HepG2 (cell line): Measurements from ENCODE around the gene C1S. TPM values are rescaled to one million over a fixed set of nuclear protein-coding genes. Genes with fewer than 3 reads are reported as not detected.

Experiments used
- ATAC-seq: fragments of 200-7000 bp; cut with Tn5 transposase; 3 replicates; pipeline ENCODE4 v1.9.1; 2020; ENCODE audit warnings: mild to moderate bottlenecking, moderate library complexity
- BruUV-seq: library from RNA; stranded (reverse); fragments of 400-500 nt; replicated peaks from 2 replicates; lab custom pipeline; 2021; lab: Mats Ljungman, UMichigan
- CTCF ChIA-PET: fragments of 300-600 bp; formaldehyde crosslinking; extraction: SDS; loops from one replicate; lab custom pipeline; 2021; ENCODE audit warnings: low total read pairs, inconsistent platforms, low intra/inter-chr PET ratio; lab: Yijun Ruan, JAX
- POLR2A ChIA-PET: fragments of 350-600 bp; sonication (Branson Sonifier 250); formaldehyde crosslinking; loops from one replicate; lab custom pipeline; 2020; ENCODE audit warnings: antibody characterized with exemption, inconsistent platforms; lab: Yijun Ruan, JAX
- DNase-seq: peaks from one replicate; pipeline ENCODE4 v3.0.0-alpha.2; 2015; ENCODE audit warnings: low spot score
- FAIRE-seq: peaks from 3 replicates; lab custom pipeline; 2011; peaks lifted over from hg19 to GRCh38; lab: Jason Lieb, UNC
- H2AFZ ChIP-seq: one replicate; pipeline ENCODE4 v1.6.1; 2011; ENCODE audit warnings: low read length, inconsistent platforms
- H3K27ac ChIP-seq: fragments of 300-600 bp; 3 replicates; pipeline ENCODE4 v1.8.0; 2011; ENCODE audit warnings: mixed run types, mild to moderate bottlenecking, mixed read lengths, low read length, inconsistent platforms; ENCODE audit not compliant: insufficient read depth; ENCODE audit errors: extremely low read length
- H3K27me3 ChIP-seq, 2 experiments: fragments of 200-600 bp in 1 of 2; 2 replicates in 1 of 2; 3 replicates in 1 of 2; pipeline versions ENCODE4 v1.6.0 to v1.8.0; 2011; ENCODE audit warnings: low read length in 2 of 2, mild to moderate bottlenecking in 2 of 2, moderate library complexity in 2 of 2, inconsistent platforms in 1 of 2; ENCODE audit not compliant: insufficient read depth in 2 of 2, control insufficient read depth in 1 of 2
- H3K36me3 ChIP-seq, 2 experiments: fragments of 200-600 bp in 1 of 2; replicated peaks in 1 of 2; 2 replicates in 1 of 2; 3 replicates in 1 of 2; pipeline versions ENCODE4 v1.5.1 to v1.8.0; 2011; ENCODE audit warnings: low read length in 2 of 2, inconsistent platforms in 1 of 2; ENCODE audit not compliant: insufficient read depth in 2 of 2, control insufficient read depth in 1 of 2
- H3K4me1 ChIP-seq: 2 replicates; pipeline ENCODE4 v1.5.1; 2012; ENCODE audit warnings: low read length, inconsistent platforms; ENCODE audit not compliant: insufficient read depth
- H3K4me2 ChIP-seq: 2 replicates; pipeline ENCODE4 v1.6.0; 2011; ENCODE audit warnings: low read depth, low read length, inconsistent platforms
- H3K4me3 ChIP-seq, 3 experiments: fragments of 200-600 bp in 1 of 3; sonication (generic), shearing (Covaris generic) in 1 of 3; replicated peaks in 1 of 3; 2 replicates each; pipeline ENCODE4 v1.5.1; 2011 to 2016; ENCODE audit warnings: low read length in 3 of 3, inconsistent platforms in 2 of 3, low read depth in 2 of 3, mild to moderate bottlenecking in 2 of 3, control low read depth in 1 of 3, mixed read lengths in 1 of 3; ENCODE audit not compliant: insufficient read depth in 1 of 3
- H3K79me2 ChIP-seq: one replicate; pipeline ENCODE4 v1.6.1; 2011; ENCODE audit warnings: low read length, inconsistent platforms; ENCODE audit not compliant: insufficient read depth
- H3K9ac ChIP-seq: 2 replicates; pipeline ENCODE4 v1.6.0; 2011; ENCODE audit warnings: mild to moderate bottlenecking, low read depth, low read length, inconsistent platforms; ENCODE audit not compliant: insufficient read depth
- H3K9me3 ChIP-seq: 2 replicates; pipeline ENCODE4 v1.5.1; 2012; ENCODE audit warnings: mild to moderate bottlenecking, low read length
- H4K20me1 ChIP-seq: 2 replicates; pipeline ENCODE4 v1.6.0; 2011; ENCODE audit warnings: inconsistent platforms, mild to moderate bottlenecking, low read length, moderate library complexity; ENCODE audit not compliant: insufficient read depth
- ATF6 ChIP-seq: sonication (generic); formaldehyde crosslinking; conservative IDR thresholded peaks from 2 replicates; pipeline ENCODE4 v1.4.0; 2020; ENCODE audit warnings: missing genetic modification reagents
- EZH2 ChIP-seq: conservative IDR thresholded peaks from 2 replicates; pipeline ENCODE4 v1.6.1; 2012; ENCODE audit warnings: mild to moderate bottlenecking, low read depth, low read length, moderate library complexity
- FOXO4 ChIP-seq: sonication (generic); formaldehyde crosslinking; conservative IDR thresholded peaks from 2 replicates; pipeline ENCODE4 v1.8.1; 2023; ENCODE audit warnings: missing genetic modification reagents
- IKZF4 ChIP-seq: sonication (generic); formaldehyde crosslinking; IDR thresholded peaks from 2 replicates; pipeline ENCODE4 v1.5.1; 2020; ENCODE audit warnings: borderline replicate concordance, mild to moderate bottlenecking, low read depth, missing genetic modification reagents; ENCODE audit errors: not compliant biosample characterization
- IRF2 ChIP-seq: IDR thresholded peaks from 2 replicates; pipeline ENCODE4 v1.6.1; 2018; ENCODE audit warnings: missing genetic modification reagents, missing compliant biosample characterization
- NCOA2 ChIP-seq: sonication (generic); formaldehyde crosslinking; IDR thresholded peaks from 2 replicates; pipeline ENCODE4 v1.8.0; 2022; ENCODE audit warnings: inconsistent platforms
- NR2F1 ChIP-seq, 2 experiments: fragments of 450-650 bp in 1 of 2; formaldehyde crosslinking in 1 of 2; IDR thresholded peaks; 2 replicates each; pipeline versions ENCODE4 v1.5.0 to v1.6.1; 2016 to 2020; ENCODE audit warnings: mild to moderate bottlenecking in 1 of 2, missing compliant biosample characterization in 1 of 2, missing genetic modification reagents in 1 of 2, moderate library complexity in 1 of 2
- PCBP1 ChIP-seq: fragments of 200-400 bp; formaldehyde crosslinking; IDR thresholded peaks from 2 replicates; pipeline ENCODE4 v1.6.1; 2017; ENCODE audit warnings: mild to moderate bottlenecking, low read depth, low read length, borderline replicate concordance
- ZNF350 ChIP-seq: sonication (generic); formaldehyde crosslinking; IDR thresholded peaks from 2 replicates; pipeline ENCODE4 v1.4.0; 2020; ENCODE audit warnings: mild to moderate bottlenecking, low read depth, missing genetic modification reagents, borderline replicate concordance
- ZNF510 ChIP-seq: sonication (generic); formaldehyde crosslinking; IDR thresholded peaks from 2 replicates; pipeline ENCODE4 v1.4.0; 2020; ENCODE audit warnings: low read depth, mild to moderate bottlenecking, missing genetic modification reagents
- ZNF766 ChIP-seq: sonication (generic); formaldehyde crosslinking; IDR thresholded peaks from 2 replicates; pipeline ENCODE4 v1.5.0; 2020; ENCODE audit warnings: missing genetic modification reagents, borderline replicate concordance
- ZNF776 ChIP-seq: sonication (generic); formaldehyde crosslinking; IDR thresholded peaks from 2 replicates; pipeline ENCODE4 v1.4.0; 2020; ENCODE audit warnings: mild to moderate bottlenecking, missing genetic modification reagents
- WGBS: methylation state at CpG from one replicate; pipeline ENCODE4 v1.1.6; 2017; ENCODE audit warnings: low lambda C conversion rate; 5-methylcytosine and 5-hydroxymethylcytosine counted together
- in situ Hi-C: cut with HindIII; loops from 2 replicates; pipeline ENCODE4 v1.10.0; 2017; ENCODE audit warnings: low pct_unique_long_range_greater_than_20kb; ENCODE audit not compliant: extremely low pct_ligation_motif_present
- intact Hi-C: fragments of 100-400 bp; cut with micrococcal nuclease; formaldehyde crosslinking; loops from one replicate; pipeline ENCODE4 v1.10.0; 2022; ENCODE audit not compliant: unreplicated experiment
- polyA plus RNA-seq, 8 experiments: library from polyadenylated mRNA; depleted of rRNA in 3 of 8; stranded (reverse) in 7 of 8; unstranded in 1 of 8; fragments of >200 nt; fragmentation: Illumina TruSeq in 4 of 8; extraction: Trizol in 4 of 8; gene quantifications; 2 replicates each; pipeline versions ENCODE4 v1.2.1 to v1.2.3, GENCODE V29; 2011 to 2016; ENCODE audit warnings: low read depth in 4 of 8, missing spikeins in 1 of 8, mixed read lengths in 1 of 8; ENCODE audit not compliant: insufficient read depth in 1 of 8
- total RNA-seq, 5 experiments: library from RNA; depleted of rRNA; stranded (reverse); fragments of >200 nt; fragmentation: Illumina TruSeq; extraction: Trizol; gene quantifications; 2 replicates each; pipeline ENCODE4 v1.2.3, GENCODE V29; 2016; ENCODE audit warnings: low read depth in 1 of 5
- TF ChIP-seq, protein P1 (sequence below): IDR thresholded peaks from 2 replicates; pipeline ENCODE4 v1.6.1; 2018; ENCODE audit warnings: missing genetic modification reagents, mild to moderate bottlenecking, missing compliant biosample characterization
- TF ChIP-seq, protein P2 (sequence below): sonication (generic); formaldehyde crosslinking; IDR thresholded peaks from 2 replicates; pipeline ENCODE4 v1.4.0; 2020; ENCODE audit warnings: missing genetic modification reagents

C1S gene
- total and polyA plus RNA-seq, 2 of the 13 experiments (the other 11 are each of a cell fraction or from before 2014, with no cell fraction given) = 14.5 to 18.2 TPM

- TF ChIP-seq FOXO4 (CRISPR knock-in tag) (no peak), ZNF350 (CRISPR knock-in tag) (no peak), NCOA2 (CRISPR knock-in tag) (no peak), PCBP1 (no peak), ATF6 (no peak), ZNF510 (CRISPR knock-in tag) (no peak), ZNF766 (CRISPR knock-in tag) (no peak)
Observed at GRCh38 chr12:7090222-7090998, 29.9 kb downstream of the C1S start (continued).

- H4K20me1 ChIP-seq = no peaks in the 10 kb centered on the region; the same call in 1 of the 2 replicates
- ChIA-PET CTCF (interaction anchor here (5.0 kb wide), 1 partner anchor 30 kb away, joined by 45 read pairs; the partner anchor contains the start of gene C1S), POLR2A (interaction anchor here (1.3 kb wide), 1 partner anchor 17 kb away, joined by 6 read pairs; no protein-coding TSS in a partner anchor)
- intact Hi-C loops (no loop called here), in situ Hi-C loops (loop anchor here (5.0 kb wide), 1 partner anchor 34 kb away; no protein-coding TSS in a partner anchor)
- H3K79me2 ChIP-seq = no peaks in the 10 kb centered on the region
- peaks cover 0 to 2% of the 10 kb centered on the region in 2 experiments; a peak in 1 of 5 replicates for H3K27me3 ChIP-seq
- no peak overlapping the region for H3K27ac ChIP-seq
- H3K9me3 ChIP-seq = no peaks in the 10 kb centered on the region
- H3K9ac ChIP-seq = no peak overlapping the region
- H2AFZ ChIP-seq = no peak overlapping the region
- H3K4me1 ChIP-seq = peaks cover 27% of the 10 kb centered on the region
- BruUV-seq = no TSS peak
- H3K4me3 ChIP-seq = no peak overlapping the region
- 80% methylated on average over 2 of the region's 7 CpGs for WGBS
- H3K4me2 ChIP-seq = no peak overlapping the region
- peak; percentile 13 for ATAC-seq
- no peak for DNase-seq
- H3K36me3 ChIP-seq = no peaks in the 10 kb centered on the region
- no peak for FAIRE-seq
- TF ChIP-seq, protein P1, sequence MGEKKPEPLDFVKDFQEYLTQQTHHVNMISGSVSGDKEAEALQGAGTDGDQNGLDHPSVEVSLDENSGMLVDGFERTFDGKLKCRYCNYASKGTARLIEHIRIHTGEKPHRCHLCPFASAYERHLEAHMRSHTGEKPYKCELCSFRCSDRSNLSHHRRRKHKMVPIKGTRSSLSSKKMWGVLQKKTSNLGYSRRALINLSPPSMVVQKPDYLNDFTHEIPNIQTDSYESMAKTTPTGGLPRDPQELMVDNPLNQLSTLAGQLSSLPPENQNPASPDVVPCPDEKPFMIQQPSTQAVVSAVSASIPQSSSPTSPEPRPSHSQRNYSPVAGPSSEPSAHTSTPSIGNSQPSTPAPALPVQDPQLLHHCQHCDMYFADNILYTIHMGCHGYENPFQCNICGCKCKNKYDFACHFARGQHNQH = no peak
- TF ChIP-seq NR2F1 (CRISPR knock-in tag; IDR thresholded peaks at IDR 0.05) (no peak), IKZF4 (CRISPR knock-in tag) (no peak), ZNF776 (CRISPR knock-in tag) (no peak), IRF2 (CRISPR knock-in tag) (no peak), EZH2 (no peak)
- TF ChIP-seq, protein P2, sequence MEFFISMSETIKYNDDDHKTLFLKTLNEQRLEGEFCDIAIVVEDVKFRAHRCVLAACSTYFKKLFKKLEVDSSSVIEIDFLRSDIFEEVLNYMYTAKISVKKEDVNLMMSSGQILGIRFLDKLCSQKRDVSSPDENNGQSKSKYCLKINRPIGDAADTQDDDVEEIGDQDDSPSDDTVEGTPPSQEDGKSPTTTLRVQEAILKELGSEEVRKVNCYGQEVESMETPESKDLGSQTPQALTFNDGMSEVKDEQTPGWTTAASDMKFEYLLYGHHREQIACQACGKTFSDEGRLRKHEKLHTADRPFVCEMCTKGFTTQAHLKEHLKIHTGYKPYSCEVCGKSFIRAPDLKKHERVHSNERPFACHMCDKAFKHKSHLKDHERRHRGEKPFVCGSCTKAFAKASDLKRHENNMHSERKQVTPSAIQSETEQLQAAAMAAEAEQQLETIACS (CRISPR knock-in tag) = no peak
Observed at GRCh38 chr12:7091171-7091570, 30.7 kb downstream of the C1S start.
